Mucosa of descending colon (tissue), 3 donors: ENCODE measurements around the gene TMEM178A. TPM values are rescaled to one million over a fixed set of nuclear protein-coding genes. Genes with fewer than 3 reads are reported as not detected.

Experiments used
- ATAC-seq: fragments of 200-7000 bp; cut with Tn5 transposase; one replicate; pipeline ENCODE4 v1.9.1; 2020; ENCODE audit warnings: mild to moderate bottlenecking, moderate library complexity
- DNase-seq, 3 donors: peaks; one replicate each; pipeline ENCODE4 v3.0.0-alpha.2; 2020
- H3K36me3 ChIP-seq: fragments of 200-600 bp; one replicate; pipeline ENCODE4 v1.8.0; 2021; ENCODE audit warnings: low read depth, mild to moderate bottlenecking
- H3K4me1 ChIP-seq: fragments of 200-600 bp; one replicate; pipeline ENCODE4 v1.8.0; 2021; ENCODE audit warnings: low read depth, mild to moderate bottlenecking
- H3K4me3 ChIP-seq: fragments of 200-600 bp; one replicate; pipeline ENCODE4 v1.8.0; 2021; ENCODE audit warnings: mild to moderate bottlenecking
- H3K9me3 ChIP-seq: fragments of 200-600 bp; one replicate; pipeline ENCODE4 v1.8.0; 2021; ENCODE audit warnings: mild to moderate bottlenecking
- intact Hi-C, 2 donors: fragments of 100-400 bp; cut with DNase I in 1 of 2; cut with micrococcal nuclease in 1 of 2; formaldehyde crosslinking; loops; one replicate each; pipeline versions ENCODE4 v1.11.0 to v1.11.1; 2022; cut with DNase I, micrococcal nuclease
- long read RNA-seq, 2 donors: library from polyadenylated mRNA; unstranded; transcript quantifications; one replicate each; pipeline ENCODE4 v2.0.0, GENCODE V29; 2019 to 2021
- total RNA-seq, 3 donors: library from RNA; stranded (reverse); fragmentation: NEBNext Ultra II Directional in 2 of 3; extraction: Animal tissue kit (Norgen Biotek cat#: 25700) in 2 of 3; gene quantifications; one replicate each; pipeline versions ENCODE4 v1.2.1 to v1.2.4, GENCODE V29; 2021 to 2023
- TF ChIP-seq, protein P1 (sequence below): fragments of 200-600 bp; IDR thresholded peaks from one replicate; pipeline ENCODE4 v1.8.0; 2022; ENCODE audit warnings: antibody characterized with exemption, mild to moderate bottlenecking
- donor health status: DM: no; HTN: no; CAD: no; lungs with moderate emphysema.
- donor health status: DM: no; HTN: no; CAD: no.
- donor health status: DM: no; HTN: yes; CAD: no.

Gene TMEM178A
- total RNA-seq = 1 to 10 TPM; 1.0 to 3.9 (median 1.2) TPM
- long read RNA-seq, donor 1, partial matches to known transcripts = 1 of 6 reads
- long read RNA-seq, donor 1, other reads (novel, unspliced or antisense) = 1 of 6 reads
- long read RNA-seq, donor 2 = 0 reads

DNA sequence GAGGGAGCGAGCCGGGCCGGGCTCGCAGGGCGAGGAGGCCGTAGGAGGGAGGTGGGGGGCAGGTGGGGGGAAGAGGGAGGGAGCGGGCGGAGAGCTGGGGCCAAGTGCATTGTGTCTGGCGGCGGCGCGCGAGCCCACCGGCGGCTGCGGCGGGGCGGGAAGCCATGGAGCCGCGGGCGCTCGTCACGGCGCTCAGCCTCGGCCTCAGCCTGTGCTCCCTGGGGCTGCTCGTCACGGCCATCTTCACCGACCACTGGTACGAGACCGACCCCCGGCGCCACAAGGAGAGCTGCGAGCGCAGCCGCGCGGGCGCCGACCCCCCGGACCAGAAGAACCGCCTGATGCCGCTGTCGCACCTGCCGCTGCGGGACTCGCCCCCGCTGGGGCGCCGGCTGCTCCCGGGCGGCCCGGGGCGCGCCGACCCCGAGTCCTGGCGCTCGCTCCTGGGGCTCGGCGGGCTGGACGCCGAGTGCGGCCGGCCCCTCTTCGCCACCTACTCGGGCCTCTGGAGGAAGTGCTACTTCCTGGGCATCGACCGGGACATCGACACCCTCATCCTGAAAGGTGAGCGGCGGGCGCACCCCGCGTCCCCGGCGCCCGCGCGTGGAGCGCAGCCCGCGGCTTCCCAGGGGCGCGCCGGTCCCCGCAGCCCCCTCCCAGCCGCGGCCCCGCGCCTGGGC lies at the start of gene TMEM178A:
Gene TMEM178A, plus strand, starts transcription at position 107 of the 680 bp plus-strand sequence. Its CDS starts 58 bp downstream, at position 165.
- H3K4me1 ChIP-seq = peaks cover 4% of the 10 kb centered on the region
- TF ChIP-seq, protein P1, sequence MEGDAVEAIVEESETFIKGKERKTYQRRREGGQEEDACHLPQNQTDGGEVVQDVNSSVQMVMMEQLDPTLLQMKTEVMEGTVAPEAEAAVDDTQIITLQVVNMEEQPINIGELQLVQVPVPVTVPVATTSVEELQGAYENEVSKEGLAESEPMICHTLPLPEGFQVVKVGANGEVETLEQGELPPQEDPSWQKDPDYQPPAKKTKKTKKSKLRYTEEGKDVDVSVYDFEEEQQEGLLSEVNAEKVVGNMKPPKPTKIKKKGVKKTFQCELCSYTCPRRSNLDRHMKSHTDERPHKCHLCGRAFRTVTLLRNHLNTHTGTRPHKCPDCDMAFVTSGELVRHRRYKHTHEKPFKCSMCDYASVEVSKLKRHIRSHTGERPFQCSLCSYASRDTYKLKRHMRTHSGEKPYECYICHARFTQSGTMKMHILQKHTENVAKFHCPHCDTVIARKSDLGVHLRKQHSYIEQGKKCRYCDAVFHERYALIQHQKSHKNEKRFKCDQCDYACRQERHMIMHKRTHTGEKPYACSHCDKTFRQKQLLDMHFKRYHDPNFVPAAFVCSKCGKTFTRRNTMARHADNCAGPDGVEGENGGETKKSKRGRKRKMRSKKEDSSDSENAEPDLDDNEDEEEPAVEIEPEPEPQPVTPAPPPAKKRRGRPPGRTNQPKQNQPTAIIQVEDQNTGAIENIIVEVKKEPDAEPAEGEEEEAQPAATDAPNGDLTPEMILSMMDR = no peak
- no peak within 1 kb of the TSS for H3K4me3 ChIP-seq
- ATAC-seq (peak; percentile 27), DNase-seq (peak in 1 of 3 donors; percentile 24)
- no peaks in the 10 kb centered on the region for H3K9me3 ChIP-seq
- intact Hi-C loops = no loop called here
- H3K36me3 ChIP-seq = no peaks in the 10 kb centered on the region

DNA sequence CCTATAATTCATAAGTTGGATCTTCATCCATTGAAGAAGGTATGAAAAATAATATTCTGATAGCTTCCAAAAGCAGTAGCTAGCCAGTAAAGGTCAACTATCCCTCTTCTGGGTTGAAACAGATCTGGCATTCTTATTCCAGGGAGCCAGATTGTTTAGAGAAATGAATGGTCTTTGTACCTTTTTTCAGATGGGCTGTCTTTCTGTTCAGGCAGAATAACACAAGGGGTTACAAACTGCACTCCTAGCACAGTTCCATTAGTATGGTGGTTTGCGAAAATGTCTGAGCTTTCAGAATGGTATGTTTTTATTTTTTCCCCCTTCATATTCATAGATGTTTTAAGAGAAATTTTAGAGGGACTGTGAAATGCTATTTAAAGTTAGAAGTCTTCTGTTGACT lies 47.5 kb upstream of the TMEM178A start:
- TF ChIP-seq, protein P1 = no peak
- no peaks in the 10 kb centered on the region for H3K4me1 ChIP-seq
- no peak for DNase-seq
- H3K36me3 ChIP-seq = no peaks in the 10 kb centered on the region
- H3K9me3 ChIP-seq = no peaks in the 10 kb centered on the region
- intact Hi-C loops = no loop called here
- no peak for ATAC-seq
- no peak overlapping the region for H3K4me3 ChIP-seq

DNA sequence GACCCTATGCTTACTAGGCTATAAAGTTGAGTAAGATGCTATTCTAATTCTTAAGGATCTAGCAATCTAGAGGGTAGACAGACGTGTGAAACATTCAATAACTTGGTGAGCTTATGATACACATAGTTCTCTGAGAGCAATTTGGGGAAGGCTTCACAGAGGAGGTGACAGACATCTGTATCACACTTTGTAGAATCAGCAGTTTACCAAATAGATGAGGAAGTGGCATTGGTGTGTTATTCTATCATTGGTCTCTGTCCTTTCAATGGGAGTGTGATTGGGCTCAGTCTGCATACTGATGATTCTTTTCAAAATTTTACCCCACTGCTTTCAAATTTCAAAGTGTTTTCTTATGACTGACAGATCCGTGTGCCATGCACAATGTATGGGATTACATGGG lies 47.0 kb upstream of the TMEM178A start:
- ATAC-seq = no peak
- TF ChIP-seq, protein P1 = no peak
- Histone ChIP-seq H3K4me1 (no peaks in the 10 kb centered on the region), H3K9me3 (no peaks in the 10 kb centered on the region), H3K36me3 (no peaks in the 10 kb centered on the region), H3K4me3 (no peak overlapping the region)
- DNase-seq = no peak
- intact Hi-C loops = no loop called here

DNA sequence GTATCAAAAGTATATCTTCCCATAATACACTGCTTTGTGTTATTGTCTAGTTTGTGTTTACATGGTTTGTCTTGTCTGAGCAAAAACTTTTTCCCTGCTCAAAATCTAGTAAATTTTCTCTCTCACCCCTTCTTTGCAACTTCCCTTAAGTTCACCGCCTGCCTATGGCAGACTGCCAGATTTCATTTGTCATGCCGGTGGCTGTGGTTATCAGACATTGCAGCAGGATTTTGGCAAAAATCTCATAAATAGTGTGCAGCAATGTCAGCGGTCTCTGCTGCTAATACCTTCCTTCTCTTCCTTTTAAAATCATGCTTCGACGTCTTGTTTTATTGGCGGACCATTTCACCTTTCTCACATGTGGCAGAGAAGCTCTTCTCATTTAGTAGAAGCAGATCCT lies 45.6 kb upstream of the TMEM178A start:
- TF ChIP-seq, protein P1 = no peak
- DNase-seq = peak in 1 of 3 donors; percentile 31
- Histone ChIP-seq H3K36me3 (no peaks in the 10 kb centered on the region), H3K4me3 (no peak overlapping the region), H3K9me3 (no peaks in the 10 kb centered on the region), H3K4me1 (no peaks in the 10 kb centered on the region)
- no peak for ATAC-seq
- intact Hi-C loops = no loop called here

DNA sequence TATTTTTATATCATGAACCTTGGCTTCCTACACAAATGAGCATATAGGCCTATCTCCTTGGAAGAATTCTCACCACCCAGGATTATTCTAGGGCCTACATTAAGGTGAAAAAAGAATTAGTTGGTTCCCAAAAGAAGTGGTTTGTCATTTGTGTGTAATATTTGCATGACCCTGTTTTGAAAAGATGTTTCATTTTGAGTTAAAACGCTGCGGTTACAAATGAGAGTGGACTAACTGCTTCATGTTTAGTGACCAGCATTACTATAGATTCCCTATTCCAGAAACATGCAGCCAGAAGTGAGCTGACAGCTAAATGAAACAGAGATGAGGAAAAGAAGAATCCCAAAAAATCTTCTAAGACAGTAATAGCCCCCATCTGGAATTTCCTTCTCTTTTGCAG lies 44.1 kb upstream of the TMEM178A start:
- Histone ChIP-seq H3K9me3 (no peaks in the 10 kb centered on the region), H3K36me3 (no peaks in the 10 kb centered on the region), H3K4me1 (no peaks in the 10 kb centered on the region), H3K4me3 (no peak overlapping the region)
- intact Hi-C loops = no loop called here
- DNase-seq = no peak
- ATAC-seq = no peak
- TF ChIP-seq, protein P1 = no peak
